Neural cell (in vitro differentiated cells): ENCODE data around the gene AIF1L. TPM values are rescaled to one million over a fixed set of nuclear protein-coding genes. Genes with fewer than 3 reads are reported as not detected.

Source experiments
- H2AFZ ChIP-seq: fragments of 200-600, 300-800 bp; sonication (generic), shearing (Covaris generic); 2 replicates; pipeline ENCODE4 v1.6.0; 2014; ENCODE audit warnings: low read depth, mild to moderate bottlenecking, antibody characterized with exemption, low read length, moderate library complexity
- H3F3A ChIP-seq: fragments of 200-600 bp; shearing (Covaris generic); 2 replicates; pipeline ENCODE4 v1.6.1; 2016; ENCODE audit warnings: mild to moderate bottlenecking, moderate library complexity, mixed read lengths, antibody characterized with exemption, low read length; ENCODE audit not compliant: insufficient read depth, poor library complexity, severe bottlenecking
- H3K27ac ChIP-seq: fragments of 200-600, 300-800 bp; sonication (generic), shearing (Covaris generic); 2 replicates; pipeline ENCODE4 v1.5.1; 2014; ENCODE audit warnings: mild to moderate bottlenecking, low read length, moderate library complexity
- H3K27me3 ChIP-seq: fragments of 300-800, 200-600 bp; sonication (generic), shearing (Covaris generic); 2 replicates; pipeline ENCODE4 v1.6.0; 2014; ENCODE audit warnings: mild to moderate bottlenecking, low read depth, low read length, moderate library complexity; ENCODE audit not compliant: insufficient read depth
- H3K36me3 ChIP-seq: fragments of 300-800, 200-600 bp; sonication (generic), shearing (Covaris generic); 2 replicates; pipeline ENCODE4 v1.5.1; 2014; ENCODE audit warnings: mild to moderate bottlenecking, antibody characterized with exemption, low read length, moderate library complexity; ENCODE audit not compliant: insufficient read depth
- H3K4me2 ChIP-seq: fragments of 300-800, 200-600 bp; sonication (generic), shearing (Covaris generic); 2 replicates; pipeline ENCODE4 v1.6.0; 2014; ENCODE audit warnings: mild to moderate bottlenecking, low read length
- H3K4me3 ChIP-seq: fragments of 300-800, 200-600 bp; sonication (generic), shearing (Covaris generic); 2 replicates; pipeline ENCODE4 v1.5.1; 2014; ENCODE audit warnings: mild to moderate bottlenecking, low read length, moderate library complexity
- H3K79me2 ChIP-seq: fragments of 200-600 bp; shearing (Covaris generic); replicated peaks from 2 replicates; pipeline ENCODE4 v1.6.0; 2014; ENCODE audit warnings: mild to moderate bottlenecking, low read length, moderate library complexity; ENCODE audit not compliant: insufficient read depth
- H3K9ac ChIP-seq: fragments of 300-800, 200-600 bp; sonication (generic), shearing (Covaris generic); 2 replicates; pipeline ENCODE4 v1.6.1; 2016; ENCODE audit warnings: mild to moderate bottlenecking, low read length, mixed read lengths
- H3K9me2 ChIP-seq: fragments of 200-600 bp; shearing (Covaris generic); 2 replicates; pipeline ENCODE4 v1.6.1; 2016; ENCODE audit warnings: mild to moderate bottlenecking, low read length, mixed read lengths; ENCODE audit not compliant: insufficient read depth
- H3K9me3 ChIP-seq: fragments of 200-600, 300-800 bp; sonication (generic), shearing (Covaris generic); 2 replicates; pipeline ENCODE4 v1.6.1; 2016; ENCODE audit warnings: mild to moderate bottlenecking, mixed run types, low read length, moderate library complexity, mixed read lengths
- H4K20me1 ChIP-seq: fragments of 200-600 bp; shearing (Covaris generic); 2 replicates; pipeline ENCODE4 v1.6.1; 2016; ENCODE audit warnings: mild to moderate bottlenecking, mixed run types; ENCODE audit not compliant: insufficient read depth
- EP300 ChIP-seq: fragments of 450-650 bp; conservative IDR thresholded peaks from 2 replicates; pipeline ENCODE4 v1.6.1; 2014; ENCODE audit warnings: antibody characterized with exemption, mild to moderate bottlenecking, moderate library complexity; ENCODE audit not compliant: poor library complexity, severe bottlenecking
- EZH2 ChIP-seq: fragments of 200-600, 300-800 bp; shearing (Covaris generic), sonication (generic); IDR thresholded peaks from 2 replicates; pipeline ENCODE4 v1.6.1; 2014; ENCODE audit warnings: antibody characterized with exemption, low read length, borderline replicate concordance, mild to moderate bottlenecking; ENCODE audit not compliant: insufficient read depth, poor library complexity, severe bottlenecking
- MXI1 ChIP-seq: fragments of 450-650 bp; conservative IDR thresholded peaks from 2 replicates; pipeline ENCODE4 v1.6.1; 2014; ENCODE audit warnings: antibody characterized with exemption, mild to moderate bottlenecking; ENCODE audit not compliant: poor library complexity, severe bottlenecking
- POLR2AphosphoS5 ChIP-seq: IDR thresholded peaks from 2 replicates; pipeline ENCODE4 v1.6.1; 2012
- RAD21 ChIP-seq: fragments of 450-650 bp; conservative IDR thresholded peaks from 2 replicates; pipeline ENCODE4 v1.6.1; 2014; ENCODE audit warnings: antibody characterized with exemption, mild to moderate bottlenecking, moderate library complexity
- REST ChIP-seq: IDR thresholded peaks from 2 replicates; pipeline ENCODE4 v1.6.1; 2012; ENCODE audit warnings: borderline replicate concordance
- SMC3 ChIP-seq: fragments of 450-650 bp; conservative IDR thresholded peaks from 2 replicates; pipeline ENCODE4 v1.6.1; 2014; ENCODE audit warnings: antibody characterized with exemption, mild to moderate bottlenecking, moderate library complexity; ENCODE audit not compliant: poor library complexity
- polyA minus RNA-seq: library from RNA; depleted of rRNA, polyadenylated mRNA; stranded (reverse); fragments of >200 nt; gene quantifications from 2 replicates; pipeline ENCODE4 v1.2.3, GENCODE V29; 2014
- polyA plus RNA-seq: library from polyadenylated mRNA; depleted of rRNA; stranded (reverse); fragments of >200 nt; gene quantifications from 2 replicates; pipeline ENCODE4 v1.2.3, GENCODE V29; 2014
- TF ChIP-seq, protein P1 (sequence below): fragments of 450-650 bp; IDR thresholded peaks from 2 replicates; pipeline ENCODE4 v1.5.1; 2014; ENCODE audit warnings: antibody characterized with exemption, mild to moderate bottlenecking, moderate library complexity; ENCODE audit not compliant: poor library complexity, severe bottlenecking

The AIF1L gene
- polyA plus RNA-seq (3.4 TPM in 2 replicates), polyA minus RNA-seq (2.2 and 2.7 TPM in 2 replicates)

DNA sequence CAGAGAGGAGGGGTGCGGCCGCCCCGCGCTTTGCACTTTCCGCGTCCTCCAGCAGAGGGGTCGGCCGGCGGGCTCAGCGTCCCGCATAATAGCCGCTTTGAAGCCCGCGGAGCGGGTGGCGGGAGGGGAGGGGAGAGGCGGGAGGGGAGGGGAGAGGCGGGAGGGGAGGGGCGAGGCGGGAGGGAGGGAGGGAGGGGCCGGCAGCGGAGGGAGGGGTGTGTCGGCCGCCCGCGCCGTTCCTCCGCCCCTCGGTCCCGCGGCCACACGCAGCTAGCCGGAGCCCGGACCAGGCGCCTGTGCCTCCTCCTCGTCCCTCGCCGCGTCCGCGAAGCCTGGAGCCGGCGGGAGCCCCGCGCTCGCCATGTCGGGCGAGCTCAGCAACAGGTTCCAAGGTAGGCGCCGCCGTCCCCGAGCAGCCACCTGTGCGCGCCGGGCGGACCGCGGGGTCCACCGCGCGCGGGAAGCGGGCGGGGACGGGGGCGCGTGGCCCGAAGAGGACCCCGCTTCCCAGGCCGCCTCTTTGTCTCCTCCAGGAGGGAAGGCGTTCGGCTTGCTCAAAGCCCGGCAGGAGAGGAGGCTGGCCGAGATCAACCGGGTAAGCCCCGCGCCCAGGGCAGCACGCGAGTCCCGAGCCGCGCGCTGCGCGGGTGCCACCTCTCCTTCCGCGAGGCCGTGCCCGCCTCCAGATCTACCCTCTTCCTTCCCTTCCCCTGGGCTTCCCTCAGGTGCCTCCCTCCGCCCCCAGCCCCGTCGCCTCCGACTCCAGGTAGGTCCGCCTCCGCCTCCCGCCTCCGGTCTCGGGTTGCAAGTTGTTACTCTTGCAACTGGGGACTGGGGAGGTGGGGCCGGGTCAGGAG lies at the start of gene AIF1L:
TSS of gene AIF1L (plus strand) at position 263 of the 857 bp plus-strand sequence. CDS start at position 362, 99 bp downstream.
- Histone ChIP-seq H3F3A (peaks cover 3% of the 10 kb centered on the region), H2AFZ (no peak within 1 kb of the TSS), H3K4me2 (peak within 1 kb of the TSS; percentile 41), H3K27me3 (peaks cover 20% of the 10 kb centered on the region), H3K9me2 (no peaks in the 10 kb centered on the region), H4K20me1 (no peaks in the 10 kb centered on the region), H3K9me3 (no peaks in the 10 kb centered on the region), H3K27ac (no peak within 1 kb of the TSS), H3K9ac (peak within 1 kb of the TSS; percentile 47), H3K4me3 (peak within 1 kb of the TSS; percentile 74), H3K79me2 (no peaks in the 10 kb centered on the region), H3K36me3 (no peaks in the 10 kb centered on the region)
- TF ChIP-seq EZH2: peak; percentile 34
- TF ChIP-seq MXI1: peak; percentile 35
- peak; percentile 5 for TF ChIP-seq POLR2AphosphoS5
- TF ChIP-seq, protein P1, sequence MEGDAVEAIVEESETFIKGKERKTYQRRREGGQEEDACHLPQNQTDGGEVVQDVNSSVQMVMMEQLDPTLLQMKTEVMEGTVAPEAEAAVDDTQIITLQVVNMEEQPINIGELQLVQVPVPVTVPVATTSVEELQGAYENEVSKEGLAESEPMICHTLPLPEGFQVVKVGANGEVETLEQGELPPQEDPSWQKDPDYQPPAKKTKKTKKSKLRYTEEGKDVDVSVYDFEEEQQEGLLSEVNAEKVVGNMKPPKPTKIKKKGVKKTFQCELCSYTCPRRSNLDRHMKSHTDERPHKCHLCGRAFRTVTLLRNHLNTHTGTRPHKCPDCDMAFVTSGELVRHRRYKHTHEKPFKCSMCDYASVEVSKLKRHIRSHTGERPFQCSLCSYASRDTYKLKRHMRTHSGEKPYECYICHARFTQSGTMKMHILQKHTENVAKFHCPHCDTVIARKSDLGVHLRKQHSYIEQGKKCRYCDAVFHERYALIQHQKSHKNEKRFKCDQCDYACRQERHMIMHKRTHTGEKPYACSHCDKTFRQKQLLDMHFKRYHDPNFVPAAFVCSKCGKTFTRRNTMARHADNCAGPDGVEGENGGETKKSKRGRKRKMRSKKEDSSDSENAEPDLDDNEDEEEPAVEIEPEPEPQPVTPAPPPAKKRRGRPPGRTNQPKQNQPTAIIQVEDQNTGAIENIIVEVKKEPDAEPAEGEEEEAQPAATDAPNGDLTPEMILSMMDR: no peak

- TF ChIP-seq EZH2 (no peak), EP300 (no peak), RAD21 (peak; percentile 94), REST (no peak), SMC3 (peak; percentile 93), POLR2AphosphoS5 (no peak), MXI1 (no peak)
- TF ChIP-seq, protein P1: peak; percentile 94
- H3F3A ChIP-seq: no peaks in the 10 kb centered on the region
- H3K27me3 ChIP-seq: no peaks in the 10 kb centered on the region
- no peak overlapping the region for H3K9ac ChIP-seq
- no peaks in the 10 kb centered on the region for H3K36me3 ChIP-seq
- H3K9me2 ChIP-seq: no peaks in the 10 kb centered on the region
- H3K79me2 ChIP-seq: no peaks in the 10 kb centered on the region
- H3K27ac ChIP-seq: no peak overlapping the region
- no peaks in the 10 kb centered on the region for H4K20me1 ChIP-seq
- H3K9me3 ChIP-seq: no peaks in the 10 kb centered on the region
- no peak overlapping the region for H2AFZ ChIP-seq
- no peak overlapping the region for H3K4me2 ChIP-seq
- no peak overlapping the region for H3K4me3 ChIP-seq
These were observed 49.6 kb upstream of the AIF1L start for GRCh38 chr9:131046581-131047202.
